ENCODE measurements around the gene ASIC5.

ASIC5 gene

GRCh38 chr4:155878611-155879010, 12.5 kb upstream of the ASIC5 start:
- no peak for DNase-seq

GRCh38 chr4:155877971-155878370, 11.9 kb upstream of the ASIC5 start:
- DNase-seq, result no peak

- DNase-seq, result no peak
Measured at GRCh38 chr4:155875878-155876277, 9.8 kb upstream of the ASIC5 start.

DNA sequence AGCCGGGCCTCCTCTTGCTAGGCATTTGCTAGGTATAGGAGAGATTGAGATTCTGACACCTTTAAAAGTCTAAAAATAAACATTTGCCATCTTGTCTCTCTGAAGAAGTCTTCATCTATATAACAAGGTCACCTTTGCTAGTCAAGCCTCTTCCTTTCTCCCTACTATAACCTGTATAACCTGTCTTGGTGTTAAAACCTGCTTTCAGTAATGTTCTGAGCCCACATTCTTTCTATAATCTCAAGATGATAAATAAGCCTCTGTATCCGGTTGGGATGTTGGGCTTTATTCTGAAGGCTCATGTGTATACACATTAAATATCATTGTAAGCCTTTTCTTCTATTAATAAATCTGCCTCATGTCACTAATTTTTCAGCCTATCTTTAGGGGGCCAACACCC, 10.2 kb downstream of the ASIC5 start:
- no peak for DNase-seq

DNA sequence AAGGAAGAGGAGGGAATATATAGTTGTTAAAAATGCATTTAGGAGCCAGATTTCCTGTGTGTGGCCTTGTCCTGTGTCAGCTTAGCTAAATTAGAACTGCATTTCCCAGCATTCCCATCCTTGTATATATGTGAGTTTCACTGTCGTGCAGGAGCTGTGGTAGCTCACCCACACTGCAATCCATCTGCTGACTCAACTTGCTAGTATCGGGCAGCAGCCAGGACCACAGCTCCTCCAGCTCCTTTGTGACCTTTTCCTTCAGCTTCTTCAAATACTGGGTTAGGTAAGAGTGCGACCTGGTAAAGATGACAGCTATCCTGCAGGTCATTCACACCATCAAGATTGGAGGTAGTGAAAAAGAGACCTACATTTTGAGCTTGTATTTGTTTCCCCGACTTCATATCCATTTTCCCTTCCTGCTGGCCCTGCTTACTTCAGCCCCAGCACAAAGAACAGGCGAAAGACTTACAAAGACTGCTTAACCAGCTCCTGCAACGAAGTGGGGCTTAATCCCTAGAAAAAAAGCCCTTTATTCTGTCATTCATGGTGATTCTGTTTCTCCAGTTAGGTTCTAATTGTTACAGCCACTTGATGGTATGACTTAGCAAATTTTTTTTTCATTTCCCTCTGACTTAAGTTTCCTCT, 11.4 kb downstream of the ASIC5 start:
- no peak for DNase-seq

DNA sequence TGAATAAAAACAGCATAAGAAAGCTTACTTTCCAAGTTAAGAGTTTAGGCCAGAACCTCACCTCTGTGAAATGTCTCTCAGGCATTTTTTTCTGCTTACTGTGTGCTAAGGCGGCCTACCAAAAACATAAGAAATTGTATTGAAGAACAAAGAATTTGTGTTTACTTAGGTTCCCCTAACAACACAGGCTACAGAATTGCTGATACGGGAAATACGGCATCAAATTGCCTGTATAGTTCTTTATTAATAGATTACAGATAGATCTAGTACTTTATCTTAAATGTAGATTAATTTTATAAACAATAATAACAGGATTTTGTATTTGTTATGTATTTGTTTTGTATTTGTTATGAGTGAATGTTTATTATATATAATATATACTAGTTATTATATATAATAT, 12.9 kb downstream of the ASIC5 start:
- DNase-seq, result no peak

- DNase-seq, result no peak
Measured at GRCh38 chr4:155849042-155849441, 17.0 kb downstream of the ASIC5 start.

DNA sequence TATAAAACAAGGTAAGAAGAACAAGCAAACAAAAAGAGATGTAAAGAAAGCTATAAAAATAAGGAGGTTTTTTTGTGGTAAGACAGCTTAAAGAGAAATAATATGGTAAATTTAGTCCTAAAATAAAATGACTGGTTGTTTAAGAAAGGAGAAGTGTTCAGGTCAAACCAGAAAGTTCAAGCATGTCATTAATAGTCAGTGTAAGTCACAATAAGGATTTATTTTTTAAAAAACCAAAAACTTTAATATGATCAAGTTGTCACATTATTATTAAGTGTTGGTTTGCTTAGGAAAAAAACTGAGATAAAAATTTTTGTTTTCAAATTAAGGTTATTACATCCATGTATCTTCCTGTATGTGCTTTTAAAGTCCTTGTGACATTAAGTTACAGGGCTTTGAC, 19.1 kb downstream of the ASIC5 start:
- DNase-seq, result no peak

DNA sequence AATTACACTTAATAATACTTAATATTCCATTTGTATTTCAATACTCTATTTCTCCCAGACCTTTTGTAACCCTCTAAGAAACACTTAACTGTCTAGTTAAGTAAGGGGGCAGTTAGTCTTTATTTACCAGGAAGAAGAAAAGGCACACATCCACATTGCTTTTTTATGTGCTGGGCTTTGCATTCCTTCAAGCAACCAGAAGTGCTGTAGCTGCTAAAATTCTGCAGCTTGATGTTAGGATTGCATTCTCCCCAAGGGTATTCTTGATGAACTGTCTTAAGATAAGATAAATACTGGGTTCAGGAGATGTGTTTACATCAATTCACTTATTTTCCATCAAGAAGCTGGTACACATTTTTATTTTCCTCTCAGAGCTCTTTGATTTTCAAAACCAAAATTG, 24.0 kb downstream of the ASIC5 start:
- DNase-seq, result no peak

DNA sequence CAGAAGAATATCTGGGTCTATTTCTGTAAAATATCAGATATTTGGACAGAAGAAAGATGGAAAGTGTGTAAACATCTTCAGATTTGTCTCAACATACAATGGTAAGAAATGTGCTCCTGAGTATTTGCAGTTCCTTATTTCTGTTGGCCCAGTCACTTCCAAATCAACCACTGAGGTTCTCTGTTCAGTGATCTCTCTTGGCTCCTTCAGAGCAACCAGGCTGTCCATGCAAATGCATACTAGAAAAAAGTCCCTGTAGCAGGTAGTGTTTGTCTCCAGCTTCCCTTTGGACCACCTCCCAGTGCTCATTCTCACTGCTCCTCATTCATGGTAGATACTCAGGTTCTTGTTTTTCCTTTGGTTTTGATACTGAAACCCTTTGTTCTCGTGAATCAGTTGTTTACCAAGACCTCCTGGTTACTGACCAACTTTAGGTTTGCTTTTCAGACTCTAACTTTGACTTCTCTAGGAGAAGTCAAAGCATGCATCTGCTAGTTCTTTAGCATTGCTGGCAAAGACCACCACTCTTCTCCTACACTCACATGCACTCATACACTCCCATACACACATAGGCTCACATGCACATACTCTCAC, 28.8 kb downstream of the ASIC5 start:
- no peak for DNase-seq

GRCh38 chr4:155832664-155833063, 33.4 kb downstream of the ASIC5 start:
- no peak for DNase-seq

DNA sequence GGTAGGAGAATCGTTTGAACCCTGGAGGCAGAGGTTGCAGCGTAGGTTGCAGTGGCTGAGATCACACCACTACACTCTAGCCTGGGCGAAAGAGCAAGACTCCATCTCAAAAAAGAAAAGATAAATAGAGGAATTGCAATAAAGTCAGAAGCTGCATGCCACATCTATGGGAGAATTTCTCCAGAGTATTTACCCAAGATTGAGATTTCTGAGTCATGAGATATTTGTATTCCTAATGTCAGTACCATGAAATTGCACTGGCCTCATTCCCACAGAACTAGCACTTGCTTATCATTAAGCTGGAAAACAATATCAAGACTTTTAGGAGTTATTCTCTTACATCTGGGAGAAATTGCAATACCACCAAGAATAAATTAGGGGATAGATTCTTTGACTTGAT, 37.4 kb downstream of the ASIC5 start:
- DNase-seq, result no peak

- no peak for DNase-seq
Measured at GRCh38 chr4:155822572-155822971, 43.5 kb downstream of the ASIC5 start.

- no peak for DNase-seq
Measured at GRCh38 chr4:155820887-155821518, 45.1 kb downstream of the ASIC5 start.

DNA sequence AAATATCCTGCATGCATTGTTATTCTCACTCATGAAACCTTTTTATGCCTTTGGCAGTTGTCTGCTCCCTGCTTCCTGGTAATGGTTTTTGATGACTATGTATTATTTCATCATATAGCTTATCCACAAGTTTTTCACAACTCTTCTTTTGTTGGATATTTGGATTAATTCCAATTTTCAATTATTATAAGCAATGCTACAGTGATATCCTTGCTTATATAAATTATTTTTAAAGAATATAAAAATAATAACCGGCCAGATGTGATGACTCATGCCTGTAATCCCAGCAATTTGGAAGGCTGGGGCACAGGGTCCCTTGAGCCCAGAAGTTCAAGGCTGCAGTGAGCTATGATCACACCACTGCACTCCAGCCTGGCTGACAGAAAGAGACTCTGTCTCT, 47.0 kb downstream of the ASIC5 start:
- DNase-seq, result no peak

DNA sequence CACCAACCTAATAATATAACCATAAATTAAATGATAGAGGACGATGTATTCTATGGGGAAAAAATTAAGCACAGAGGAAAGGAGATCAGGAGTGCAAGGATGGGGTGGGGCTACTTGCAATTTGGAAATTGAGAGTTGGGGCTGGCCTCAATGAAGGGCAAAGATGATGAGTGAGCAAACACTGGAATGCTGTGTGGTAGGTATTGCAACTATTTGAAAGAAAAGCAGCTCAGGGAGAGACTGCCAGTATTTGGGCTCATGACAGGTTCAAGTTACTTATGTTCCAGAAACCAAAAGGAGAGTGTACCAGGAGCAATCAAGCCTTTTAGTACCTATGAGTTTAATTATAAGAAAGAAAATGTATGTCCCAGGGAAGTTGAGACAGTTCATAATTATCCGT, 47.4 kb downstream of the ASIC5 start:
- DNase-seq, result no peak

GRCh38 chr4:155811083-155811482, 55.0 kb downstream of the ASIC5 start:
- no peak for DNase-seq

DNA sequence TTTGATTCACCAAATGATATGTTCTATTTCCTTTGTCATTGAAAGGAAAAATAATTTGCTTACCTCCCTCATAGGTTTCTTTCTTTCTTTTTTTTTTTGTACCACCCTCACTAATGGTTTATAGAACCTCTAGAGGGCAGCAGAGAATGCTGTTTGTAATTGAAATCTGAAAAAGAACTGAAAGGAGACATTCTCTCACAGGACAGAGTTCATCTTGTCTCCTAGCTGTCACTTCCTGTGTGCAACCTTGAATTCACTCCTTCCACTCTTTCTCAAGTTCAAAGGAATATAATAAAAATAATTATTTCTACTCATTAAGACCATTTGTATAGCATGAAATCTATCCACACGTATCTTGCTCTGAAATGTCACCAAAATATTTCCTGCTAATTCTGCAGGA, 56.2 kb downstream of the ASIC5 start:
- no peak for DNase-seq

DNA sequence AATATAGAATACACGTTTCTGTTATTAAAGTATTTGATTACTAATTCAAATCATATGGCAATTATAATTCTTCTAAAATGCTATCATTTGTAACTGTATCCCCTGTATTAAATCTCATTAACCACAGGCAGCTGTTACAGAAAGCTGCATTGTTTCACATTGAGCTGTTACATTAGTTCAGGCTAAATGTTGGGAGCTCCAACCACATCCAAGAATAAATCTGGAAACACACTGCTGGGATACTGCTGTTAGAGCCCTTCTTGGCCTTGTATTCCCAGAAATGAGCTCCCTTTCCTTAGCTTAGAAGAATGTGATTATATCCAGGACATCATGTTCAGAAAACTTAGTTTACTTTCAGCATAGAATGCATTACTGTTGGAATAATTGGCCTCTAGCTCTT, 59.1 kb downstream of the ASIC5 start:
- DNase-seq, result no peak

DNA sequence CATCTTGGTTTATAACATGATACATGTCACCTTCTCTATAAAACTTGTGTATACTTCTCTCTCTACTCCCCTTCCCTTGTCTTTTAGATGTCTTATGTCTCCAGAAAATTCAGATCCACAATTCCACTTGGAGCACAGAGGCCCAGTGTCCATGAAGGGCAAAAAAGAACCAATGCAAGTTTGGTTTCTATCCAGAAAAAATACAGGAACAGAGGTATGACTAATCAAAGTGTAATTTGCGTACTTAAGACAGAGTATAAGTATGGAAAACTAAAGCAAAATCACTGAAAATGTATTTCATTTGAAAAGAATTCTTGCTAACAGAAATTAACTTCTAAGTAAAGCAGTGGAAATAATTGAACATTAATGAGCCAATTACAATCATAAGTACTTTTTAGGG, 61.1 kb downstream of the ASIC5 start:
- no peak for DNase-seq

DNA sequence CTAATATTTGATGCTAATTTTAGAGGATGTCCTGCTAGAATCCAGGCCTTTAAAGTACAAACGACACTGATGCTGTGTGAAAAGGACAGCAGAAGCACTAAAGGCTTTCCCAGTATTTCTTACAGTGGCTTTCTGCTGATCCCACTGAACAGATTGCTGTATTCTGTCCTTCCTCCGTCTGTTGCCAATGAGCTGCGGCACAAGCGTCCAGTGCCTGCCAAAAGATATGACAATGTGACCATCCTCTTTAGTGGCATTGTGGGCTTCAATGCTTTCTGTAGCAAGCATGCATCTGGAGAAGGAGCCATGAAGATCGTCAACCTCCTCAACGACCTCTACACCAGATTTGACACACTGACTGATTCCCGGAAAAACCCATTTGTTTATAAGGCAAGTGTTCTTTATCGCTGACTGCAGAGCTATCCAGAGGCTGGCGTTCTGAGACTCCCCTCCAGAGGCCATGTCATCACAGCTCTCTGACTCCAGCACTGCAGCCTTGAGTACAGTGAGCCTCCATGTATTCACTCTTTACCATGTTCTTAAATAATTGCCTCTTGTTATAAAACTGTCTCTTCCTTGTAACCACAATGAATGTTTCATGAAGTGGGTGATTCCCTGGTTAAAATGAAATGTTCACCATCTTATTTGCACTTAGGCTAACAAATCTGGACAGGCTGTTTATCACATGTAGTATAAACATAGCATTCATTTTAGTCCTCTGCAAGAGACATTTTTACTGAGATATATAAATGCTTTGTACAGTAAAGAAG, 63.7 kb downstream of the ASIC5 start:
- no peak for DNase-seq

- no peak for DNase-seq
Measured at GRCh38 chr4:155800685-155801343, 65.3 kb downstream of the ASIC5 start.

- DNase-seq, result no peak
Measured at GRCh38 chr4:155799794-155800123, 66.3 kb downstream of the ASIC5 start.
